Pancreas (tissue), 10 donors: ENCODE results near the gene GPX6. TPM values are rescaled to one million over a fixed set of nuclear protein-coding genes. Genes with fewer than 3 reads are reported as not detected.
"Not testable (repeated sequence)": the region's sequence is repeated elsewhere in the genome, so short reads cannot be mapped to it uniquely, and the experiment has no call there.

Experiments
- ATAC-seq, 4 donors: fragments of 200-7000 bp; cut with Tn5 transposase; one replicate each; pipeline versions ENCODE4 v1.8.0 to v1.9.1; 2020; ENCODE audit warnings: mild to moderate bottlenecking in 4 of 4, moderate library complexity in 4 of 4
- DNase-seq, 6 donors: peaks; one replicate each; pipeline ENCODE4 v3.0.0-alpha.2; 2020
- FAIRE-seq: peaks from 2 replicates; lab custom pipeline; 2012; peaks lifted over from hg19 to GRCh38; lab: Jason Lieb, UNC
- H3K27ac ChIP-seq, 4 donors: fragments of 200-600 bp; sonication (generic); 1 replicate in 3 of 4; 2 replicates in 1 of 4; pipeline versions ENCODE4 v1.5.0 to v1.8.0; 2020
- H3K27me3 ChIP-seq, 4 donors: fragments of 200-600 bp; one replicate each; pipeline ENCODE4 v1.8.0; 2021
- H3K36me3 ChIP-seq, 3 donors: fragments of 200-600 bp; sonication (generic) in 1 of 3; one replicate each; pipeline versions ENCODE4 v1.5.0 to v1.8.0; 2020 to 2021
- H3K4me1 ChIP-seq, 3 donors: fragments of 200-600 bp; one replicate each; pipeline ENCODE4 v1.8.0; 2021
- H3K4me3 ChIP-seq, 4 donors: fragments of 200-600 bp; sonication (generic) in 2 of 4; one replicate each; pipeline versions ENCODE4 v1.5.0 to v1.8.0; 2020 to 2021
- H3K9me3 ChIP-seq, 4 donors: fragments of 200-600 bp; one replicate each; pipeline ENCODE4 v1.8.0; 2021
- CTCF ChIP-seq, 4 donors: fragments of 200-600 bp; sonication (generic) in 3 of 4; IDR thresholded peaks; one replicate each; pipeline versions ENCODE4 v1.5.0 to v1.8.0; 2021; ENCODE audit warnings: antibody characterized with exemption in 4 of 4
- WGBS, 2 donors: extraction: QIAGEN DNeasy Blood & Tissue Kit; methylation state at CpG; one replicate each; pipeline ENCODE4 v1.1.7; 2013; 5-methylcytosine and 5-hydroxymethylcytosine counted together
- intact Hi-C, 3 donors: fragments of 100-400 bp; cut with DNase I; formaldehyde crosslinking; loops; one replicate each; pipeline versions ENCODE4 v1.11.1 to v1.14.2; 2022
- polyA plus RNA-seq, 2 donors: library from polyadenylated mRNA; stranded (reverse); fragments of 200-250 nt; gene quantifications; one replicate each; pipeline ENCODE4 v1.2.3, GENCODE V29; 2013
- total RNA-seq, 6 donors: library from RNA; stranded (reverse); fragmentation: NEBNext Ultra II Directional in 4 of 6; extraction: Animal tissue kit (Norgen Biotek cat#: 25700) in 4 of 6; gene quantifications; one replicate each; pipeline versions ENCODE4 v1.2.1 to v1.2.4, GENCODE V29; 2021 to 2023
- donor health status: healthy with polysubstance abuse.
- donor health status: DM: no; HTN: no; CAD: no; lungs with moderate emphysema.
- donor health status: DM: no; HTN: no; CAD: no.
- donor health status: control.
- donor health status: control.
- donor health status: Bipolar disorder and iron deficiency.
- donor health status: DM: yes; HTN: yes; CAD: no.
- donor health status: DM: no; HTN: no; CAD: no.
- donor health status: DM: no; HTN: no; CAD: no.
- donor health status: DM: yes; HTN: yes; CAD: no.

Gene GPX6
- total and polyA plus RNA-seq, 8 donors, result not detected

DNA sequence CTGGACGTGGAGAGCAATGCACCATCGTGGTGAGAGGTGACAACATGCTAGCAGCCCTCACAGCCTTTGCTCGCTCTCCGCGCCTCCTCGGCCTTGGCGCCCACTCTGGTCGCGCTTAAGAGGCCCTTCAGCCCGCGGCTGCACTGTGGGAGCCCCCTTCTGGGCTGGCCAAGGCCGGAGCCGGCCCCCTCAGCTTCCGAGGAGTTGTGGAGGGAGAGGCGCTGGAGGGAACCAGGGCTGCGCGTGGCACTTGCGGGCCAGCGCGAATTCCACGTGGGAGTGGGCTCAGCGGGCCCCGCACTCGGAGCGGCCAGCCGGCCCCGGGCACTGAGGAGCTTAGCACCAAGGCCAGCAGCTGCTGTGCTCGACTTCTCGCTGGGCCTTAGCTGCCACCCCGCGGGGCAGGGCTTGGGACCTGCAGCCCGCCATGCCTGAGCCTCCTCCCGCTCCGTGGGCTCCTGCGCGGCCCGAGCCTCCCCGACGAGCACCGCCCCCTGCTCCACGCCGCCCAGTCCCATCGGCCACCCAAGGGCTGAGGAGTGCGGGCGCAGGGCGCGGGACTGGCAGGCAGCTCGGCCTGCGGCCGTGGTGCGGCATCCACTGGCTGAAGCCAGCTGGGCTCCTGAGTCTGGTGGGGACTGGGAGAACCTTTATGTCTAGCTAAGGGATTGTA lies 3.8 kb downstream of the GPX6 start:
- no peak for TF ChIP-seq CTCF (IDR thresholded peaks at IDR 0.05)
- FAIRE-seq, result no peak
- WGBS, 2 donors, result 88 to 92% methylated on average over 49 to 51 of the region's 51 CpGs
- Histone ChIP-seq H3K4me3 (no peak overlapping the region), H3K27ac (no peak overlapping the region), H3K4me1 (no peaks in the 10 kb centered on the region), H3K9me3 (no peaks in the 10 kb centered on the region), H3K27me3 (peaks cover 0 to 8% (median 0%) of the 10 kb centered on the region in 4 donors), H3K36me3 (no peaks in the 10 kb centered on the region)
- intact Hi-C loops, result no loop called here
- peak in 1 of 6 donors; percentile 42 for DNase-seq
- ATAC-seq, result no peak

- no peak for ATAC-seq
- FAIRE-seq, result no peak
- peaks cover 0 to 8% (median 0%) of the 10 kb centered on the region in 4 donors for H3K27me3 ChIP-seq
- H3K9me3 ChIP-seq, result no peaks in the 10 kb centered on the region
- no peak overlapping the region for H3K4me3 ChIP-seq
- no peak for DNase-seq
- no peaks in the 10 kb centered on the region for H3K36me3 ChIP-seq
- intact Hi-C loops, result no loop called here
- TF ChIP-seq CTCF (IDR thresholded peaks at IDR 0.05), result no peak
- 37 to 48% methylated on average over 4 of the region's 4 CpGs for WGBS, 2 donors
- no peak overlapping the region for H3K27ac ChIP-seq
- H3K4me1 ChIP-seq, result no peaks in the 10 kb centered on the region
These were observed 8.7 kb downstream of the GPX6 start for GRCh38 chr6:28506807-28507475.

DNA sequence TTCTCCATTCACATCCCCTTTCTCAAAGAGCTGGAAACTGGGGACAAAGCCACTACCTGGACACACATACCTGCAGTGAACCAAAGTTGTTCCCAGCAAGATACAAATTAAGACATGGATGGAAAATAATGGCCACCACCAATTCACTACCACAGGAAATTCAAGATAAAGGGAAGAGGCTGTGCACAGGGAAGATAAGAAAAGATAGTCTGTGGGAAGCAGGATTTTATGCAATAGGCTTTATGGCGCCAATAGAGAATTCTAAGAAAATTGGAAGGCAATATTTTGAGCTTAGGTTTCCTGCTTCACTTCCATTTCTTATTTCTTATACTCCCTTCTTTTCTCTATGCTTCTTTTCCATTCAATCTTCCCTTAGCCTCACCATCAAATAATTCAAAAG lies 9.9 kb downstream of the GPX6 start:
- Histone ChIP-seq H3K4me3 (no peak overlapping the region), H3K9me3 (no peaks in the 10 kb centered on the region), H3K27ac (no peak overlapping the region), H3K27me3 (peaks cover 0 to 11% (median 0%) of the 10 kb centered on the region in 4 donors), H3K36me3 (no peaks in the 10 kb centered on the region), H3K4me1 (no peaks in the 10 kb centered on the region)
- no peak for TF ChIP-seq CTCF (IDR thresholded peaks at IDR 0.05)
- FAIRE-seq (no peak), DNase-seq (no peak), ATAC-seq (no peak)
- 82 to 94% methylated on average over 1 of the region's 1 CpG for WGBS, 2 donors
- intact Hi-C loops, result no loop called here

DNA sequence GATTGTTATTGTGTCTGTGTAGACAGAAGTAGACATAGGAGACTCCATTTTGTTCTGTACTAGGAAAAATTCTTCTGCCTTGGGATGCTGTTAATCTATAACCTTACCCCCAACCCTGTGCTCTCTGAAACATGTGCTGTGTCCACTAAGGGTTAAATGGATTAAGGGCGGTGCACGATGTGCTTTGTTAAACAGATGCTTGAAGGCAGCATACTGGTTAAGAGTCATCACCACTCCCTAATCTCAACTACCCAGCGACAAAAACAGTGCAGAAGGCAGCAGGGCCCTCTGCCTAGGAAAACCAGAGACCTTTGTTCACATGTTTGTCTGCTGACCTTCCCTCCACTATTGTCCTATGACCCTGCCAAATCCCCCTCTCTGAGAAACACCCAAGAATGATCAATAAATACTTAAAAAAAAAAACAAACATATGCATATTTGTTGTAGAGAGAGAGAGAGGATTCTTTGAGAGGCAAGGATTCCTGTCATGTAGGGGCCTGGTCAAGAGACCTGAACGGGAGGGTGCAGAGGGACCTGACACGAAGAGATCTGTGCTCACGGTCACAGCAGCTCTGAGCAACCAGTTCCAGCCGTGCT lies 12.8 kb downstream of the GPX6 start:
- H3K9me3 ChIP-seq, FAIRE-seq, H3K4me3 ChIP-seq, DNase-seq, H3K36me3 ChIP-seq, intact Hi-C loops, H3K27ac ChIP-seq, H3K4me1 ChIP-seq, ATAC-seq, H3K27me3 ChIP-seq: not testable (repeated sequence)
- 32 to 33% methylated on average over 7 of the region's 7 CpGs for WGBS, 2 donors

- WGBS, 2 donors, result 87 to 91% methylated on average over 22 to 35 of the region's 35 CpGs
- intact Hi-C loops, FAIRE-seq, H3K4me3 ChIP-seq, H3K27me3 ChIP-seq, H3K27ac ChIP-seq, H3K9me3 ChIP-seq, H3K36me3 ChIP-seq, DNase-seq, ATAC-seq, H3K4me1 ChIP-seq: not testable (repeated sequence)
These were observed 13.5 kb downstream of the GPX6 start for GRCh38 chr6:28502136-28502535.
